Measurements from ENCODE around the gene ESM1.

The ESM1 gene

GRCh38 chr5:54981928-54982327 is 3.5 kb downstream of the ESM1 start:
- peaks cover 4% of the 10 kb centered on the region for H3K27me3 ChIP-seq (replicated peaks; ENCODE audit: control insufficient read depth, insufficient read depth, low read length)
- H3K4me3 ChIP-seq (replicated peaks; ENCODE audit: low read depth, low read length): no peak overlapping the region
- TF ChIP-seq CTCF (IDR thresholded peaks at IDR 0.05; ENCODE audit: insufficient read depth, low read length, poor library complexity, severe bottlenecking): no peak
- H3K36me3 ChIP-seq (ENCODE audit: control insufficient read depth, insufficient read depth, low read length): no peaks in the 10 kb centered on the region
- no peak for DNase-seq (ENCODE audit: extremely low read depth, insufficient read length)

GRCh38 chr5:54975701-54976100 is 9.7 kb downstream of the ESM1 start:
- no peak overlapping the region for H3K4me3 ChIP-seq (replicated peaks; ENCODE audit: low read depth, low read length)
- TF ChIP-seq CTCF (IDR thresholded peaks at IDR 0.05; ENCODE audit: insufficient read depth, low read length, poor library complexity, severe bottlenecking): no peak
- H3K36me3 ChIP-seq (ENCODE audit: control insufficient read depth, insufficient read depth, low read length): no peaks in the 10 kb centered on the region
- H3K27me3 ChIP-seq (replicated peaks; ENCODE audit: control insufficient read depth, insufficient read depth, low read length): peaks cover 2% of the 10 kb centered on the region
- no peak for DNase-seq (ENCODE audit: extremely low read depth, insufficient read length)

GRCh38 chr5:54969856-54970828 is 15.3 kb downstream of the ESM1 start:
- H3K4me3 ChIP-seq (replicated peaks; ENCODE audit: low read depth, low read length): no peak overlapping the region
- DNase-seq (ENCODE audit: extremely low read depth, insufficient read length): no peak
- TF ChIP-seq CTCF (IDR thresholded peaks at IDR 0.05; ENCODE audit: insufficient read depth, low read length, poor library complexity, severe bottlenecking): no peak

GRCh38 chr5:54969242-54969641 is 16.2 kb downstream of the ESM1 start:
- no peak for DNase-seq (ENCODE audit: extremely low read depth, insufficient read length)
- TF ChIP-seq CTCF (IDR thresholded peaks at IDR 0.05; ENCODE audit: insufficient read depth, low read length, poor library complexity, severe bottlenecking): no peak
- no peak overlapping the region for H3K4me3 ChIP-seq (replicated peaks; ENCODE audit: low read depth, low read length)
- H3K27me3 ChIP-seq (replicated peaks; ENCODE audit: control insufficient read depth, insufficient read depth, low read length): no peaks in the 10 kb centered on the region; the same call in none of the 2 replicates
- H3K36me3 ChIP-seq (ENCODE audit: control insufficient read depth, insufficient read depth, low read length): no peaks in the 10 kb centered on the region

More at GRCh38 chr5:54969856-54970828, 15.3 kb downstream of the ESM1 start:
- no peaks in the 10 kb centered on the region; the same call in none of the 2 replicates for H3K27me3 ChIP-seq (replicated peaks; ENCODE audit: control insufficient read depth, insufficient read depth, low read length)
- H3K36me3 ChIP-seq (ENCODE audit: control insufficient read depth, insufficient read depth, low read length): no peaks in the 10 kb centered on the region

- H3K36me3 ChIP-seq (ENCODE audit: control insufficient read depth, insufficient read depth, low read length): no peaks in the 10 kb centered on the region
- no peak overlapping the region for H3K4me3 ChIP-seq (replicated peaks; ENCODE audit: low read depth, low read length)
- no peak for TF ChIP-seq CTCF (IDR thresholded peaks at IDR 0.05; ENCODE audit: insufficient read depth, low read length, poor library complexity, severe bottlenecking)
- no peaks in the 10 kb centered on the region; the same call in none of the 2 replicates for H3K27me3 ChIP-seq (replicated peaks; ENCODE audit: control insufficient read depth, insufficient read depth, low read length)
- DNase-seq (ENCODE audit: extremely low read depth, insufficient read length): no peak
These were observed 19.6 kb downstream of the ESM1 start for GRCh38 chr5:54965806-54966205.
